A549 treated with DMSO at 1 μM for 4 hours (cell line): ENCODE measurements around the gene FBXO42. TPM values are rescaled to one million over a fixed set of nuclear protein-coding genes. Genes with fewer than 3 reads are reported as not detected.

ENCODE experiments used
- total RNA-seq: library from RNA; stranded (reverse); fragments of 200-300 nt; extraction: Qiagen RNA extraction; gene quantifications from 5 replicates; pipeline ENCODE4 v1.2.3, GENCODE V29; 2022; ENCODE audit warnings: low read depth

Gene FBXO42
- 9.0 to 10.3 TPM (median 9.2 TPM) in 5 replicates for total RNA-seq

GRCh38 chr1:16351994-16352841 is at the start of gene FBXO42:
Gene FBXO42 (minus strand): TSS chr1:16352480. CDS start chr1:16315418, 37,062 bp downstream.

GRCh38 chr1:16366722-16367257 is 14.5 kb upstream of the FBXO42 start, which contains the start of gene SZRD1:
Gene SZRD1 (plus strand): TSS chr1:16367242. CDS start chr1:16367258, 16 bp downstream.

GRCh38 chr1:16236511-16237342 is 115.6 kb downstream of the FBXO42 start, which contains the start of gene CPLANE2:
Gene CPLANE2 (minus strand): TSS chr1:16237183. CDS start chr1:16236742, 441 bp downstream.

GRCh38 chr1:16212251-16212961 is 139.9 kb downstream of the FBXO42 start, which contains the start of gene ARHGEF19:
Gene ARHGEF19 (minus strand): TSS chr1:16212652. CDS start chr1:16209054, 3,598 bp downstream.

Other genes with a start within 250 kb of the FBXO42 start
- gene EPHA2, start 196.4 kb downstream of the FBXO42 start, total RNA-seq: 122 to 148 TPM (median 131 TPM) in 5 replicates
- gene ARHGEF19, start 139.8 kb downstream of the FBXO42 start, total RNA-seq: 5.1 to 7.1 TPM (median 6.6 TPM) in 5 replicates
- gene CPLANE2, start 115.3 kb downstream of the FBXO42 start, total RNA-seq: 2.6 to 4.8 TPM (median 4.3 TPM) in 5 replicates
- 85.5 to 98.3 TPM (median 94.2 TPM) in 5 replicates for gene SZRD1, start 14.8 kb upstream of the FBXO42 start, total RNA-seq
- 0.09 to 0.17 TPM (median 0.12 TPM) in 4 of 5 replicates, not detected in the other for gene SPATA21, start 84.9 kb upstream of the FBXO42 start, total RNA-seq
- 37.9 to 42.2 TPM (median 39.4 TPM) in 5 replicates for gene NECAP2, start 88.2 kb upstream of the FBXO42 start, total RNA-seq
- gene RNU1-1, start 161.8 kb upstream of the FBXO42 start, total RNA-seq: 7.3 TPM in 1 of 5 replicates, not detected in the others